GM21447 (cell line): ENCODE data around the gene ASB3.
"Not testable (repeated sequence)": the region's sequence is repeated elsewhere in the genome, so short reads cannot be mapped to it uniquely, and the experiment has no call there.

Experiments
- ATAC-seq: cut with Tn5 transposase; IDR thresholded peaks from one replicate; pipeline ENCODE4 v1.9.1; 2021; ENCODE audit not compliant: unreplicated experiment

Gene ASB3

DNA sequence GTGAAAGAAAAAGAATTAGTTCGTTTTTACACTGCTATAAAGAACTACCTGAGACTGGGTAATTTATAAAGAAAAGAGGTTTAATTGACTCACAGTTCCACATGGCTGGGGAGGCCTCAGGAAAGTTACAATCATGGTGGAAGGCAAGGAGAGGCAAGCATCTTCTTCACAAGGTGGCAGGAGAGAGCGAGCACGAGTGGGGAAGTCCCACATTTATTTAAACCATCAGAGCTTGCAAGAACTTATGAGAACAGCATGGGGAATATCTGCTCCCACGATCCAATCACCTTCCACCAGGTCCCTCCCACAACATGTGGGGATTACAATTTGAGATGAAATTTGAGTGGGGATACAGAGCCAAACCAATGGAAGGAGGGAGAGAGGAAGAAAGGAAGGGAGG lies 128.3 kb downstream of the ASB3 start:
- ATAC-seq = not testable (repeated sequence)

- ATAC-seq = no peak
Observed at GRCh38 chr2:53655256-53655655, 131.5 kb downstream of the ASB3 start.

GRCh38 chr2:53654396-53654795 lies 132.4 kb downstream of the ASB3 start:
- no peak for ATAC-seq

GRCh38 chr2:53652131-53652530 lies 134.6 kb downstream of the ASB3 start:
- no peak for ATAC-seq

- ATAC-seq = no peak
Observed at GRCh38 chr2:53646788-53647187, 140.0 kb downstream of the ASB3 start.

DNA sequence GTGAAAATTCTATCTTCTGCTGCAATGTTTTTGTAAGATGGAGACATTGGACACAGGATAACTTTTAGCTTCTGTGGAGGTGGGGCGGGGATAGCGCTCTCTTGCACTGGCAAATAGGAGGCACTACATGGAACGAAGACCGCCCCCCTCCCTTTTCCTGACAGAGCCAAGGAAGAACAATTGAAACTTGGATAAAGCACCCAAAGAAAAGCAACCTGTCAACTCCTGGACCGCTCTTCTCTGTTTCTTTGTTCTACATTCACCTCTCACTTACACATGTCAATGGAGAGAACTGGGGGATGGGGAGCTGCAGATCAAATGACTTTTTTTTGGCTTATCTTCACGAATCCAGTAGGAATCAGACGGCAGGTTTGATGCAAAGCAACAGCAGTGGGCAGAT lies 145.5 kb downstream of the ASB3 start:
- no peak for ATAC-seq

DNA sequence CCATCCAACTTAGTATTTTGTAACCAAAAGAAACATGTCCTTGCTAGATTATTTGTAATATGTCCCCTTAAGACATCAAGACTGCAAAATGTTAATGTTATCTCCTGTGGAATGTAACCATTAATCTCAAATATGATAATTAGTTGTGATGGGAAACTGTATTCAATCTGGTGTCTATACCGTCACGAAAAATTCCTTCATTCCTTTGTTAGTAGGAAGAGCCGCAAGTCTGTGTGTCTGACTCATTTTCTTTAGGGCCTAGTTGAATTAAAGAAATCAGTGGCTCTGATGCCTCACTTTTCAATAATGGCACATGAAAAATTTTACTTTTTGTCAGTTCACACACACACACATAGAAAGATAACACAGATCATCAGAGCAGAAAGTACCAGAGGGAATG lies 146.3 kb downstream of the ASB3 start:
- no peak for ATAC-seq

GRCh38 chr2:53636596-53636995 lies 150.2 kb downstream of the ASB3 start:
- ATAC-seq = no peak

GRCh38 chr2:53636109-53636508 lies 150.6 kb downstream of the ASB3 start:
- no peak for ATAC-seq

GRCh38 chr2:53635694-53636093 lies 151.1 kb downstream of the ASB3 start:
- no peak for ATAC-seq

GRCh38 chr2:53633441-53633840 lies 153.3 kb downstream of the ASB3 start:
- ATAC-seq = no peak

DNA sequence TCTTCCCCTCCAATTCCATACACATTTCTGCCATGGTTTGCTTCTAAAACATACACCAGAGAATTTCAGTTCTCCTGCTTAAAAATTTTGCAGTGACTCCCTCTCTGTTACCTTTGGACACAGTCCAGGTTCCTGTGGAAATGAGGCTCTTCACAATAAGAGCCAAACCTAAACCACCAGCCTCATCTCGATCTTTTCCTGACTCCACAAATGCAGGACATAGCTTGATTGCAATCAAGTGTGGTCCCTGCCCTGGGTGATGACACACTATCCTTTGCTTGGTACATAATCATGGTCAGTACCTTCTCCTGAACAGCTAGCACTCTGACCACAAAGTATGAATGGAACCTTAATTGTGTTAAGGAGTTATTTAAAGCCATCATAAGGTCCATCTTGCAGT lies 154.0 kb downstream of the ASB3 start:
- no peak for ATAC-seq

DNA sequence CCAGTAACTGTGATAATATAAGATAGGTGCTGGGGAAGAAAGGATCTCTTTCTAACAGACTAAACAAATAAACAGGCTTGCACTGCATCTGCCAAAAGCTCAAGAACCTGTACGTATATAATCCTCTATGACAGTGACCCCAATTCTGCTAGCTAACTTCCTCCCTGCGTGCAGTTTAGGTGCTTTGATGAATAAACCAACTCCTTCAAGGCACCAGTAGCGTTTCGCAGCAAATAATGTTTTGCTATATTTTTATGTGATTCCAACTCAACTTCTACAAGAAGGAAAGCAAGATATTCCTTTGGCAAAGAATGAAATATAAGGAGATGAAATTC lies 154.7 kb downstream of the ASB3 start:
- no peak for ATAC-seq

- no peak for ATAC-seq
Observed at GRCh38 chr2:53631313-53632125, 155.2 kb downstream of the ASB3 start.

DNA sequence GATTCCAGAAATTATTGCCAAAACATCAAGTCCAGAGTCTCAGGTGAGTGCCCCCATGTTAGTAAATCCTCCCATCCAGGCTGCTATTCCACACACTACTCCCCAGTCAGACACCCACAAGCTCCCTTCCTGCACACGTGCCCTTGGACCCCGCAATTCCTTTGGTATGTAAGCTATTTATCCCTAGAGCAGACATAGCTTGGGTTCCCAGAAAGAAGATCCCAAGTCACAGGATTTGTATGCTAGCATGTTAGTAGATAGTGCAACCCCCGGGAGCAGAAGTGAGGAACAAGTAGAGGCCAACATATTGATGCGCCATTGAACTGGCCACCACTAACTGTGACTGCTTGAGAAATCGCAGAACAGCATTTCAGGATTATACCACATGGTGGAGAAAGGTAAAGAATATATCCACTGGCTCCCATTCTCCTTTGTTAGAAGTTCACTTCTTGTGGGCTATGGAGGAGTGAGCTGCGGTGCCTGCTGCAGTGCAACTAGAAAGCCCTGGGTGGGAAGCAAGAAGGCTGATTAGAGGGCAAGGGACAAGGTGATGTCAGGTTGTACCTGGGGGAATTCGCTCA lies 156.6 kb downstream of the ASB3 start:
- no peak for ATAC-seq

GRCh38 chr2:53629501-53629900 lies 157.3 kb downstream of the ASB3 start:
- ATAC-seq = no peak

GRCh38 chr2:53629001-53629400 lies 157.8 kb downstream of the ASB3 start:
- ATAC-seq = no peak

DNA sequence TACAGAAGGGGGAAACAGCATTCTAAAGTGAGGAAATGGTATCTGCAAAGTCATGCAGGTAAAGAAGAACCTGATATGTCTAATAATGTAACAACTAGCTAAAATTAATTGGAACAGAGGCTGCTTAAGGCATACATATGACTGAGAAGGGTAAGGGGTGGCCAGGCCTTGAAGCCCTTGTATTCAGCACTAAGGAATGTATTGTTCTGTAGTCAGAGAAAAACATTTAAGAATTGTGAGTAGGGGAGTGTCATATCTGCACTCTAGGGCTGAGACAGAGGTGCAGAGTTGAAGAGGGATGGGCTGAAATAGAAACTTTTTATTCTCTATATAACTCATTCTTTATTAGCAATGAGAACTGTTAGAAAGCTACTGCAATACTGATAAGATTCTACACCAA lies 164.6 kb downstream of the ASB3 start:
- ATAC-seq = no peak

- no peak for ATAC-seq
Observed at GRCh38 chr2:53620981-53621380, 165.8 kb downstream of the ASB3 start.
